ENCODE results near the gene IGFBP3. TPM values are rescaled to one million over a fixed set of nuclear protein-coding genes. Genes with fewer than 3 reads are reported as not detected.
A peak's percentile ranks its signal among the peaks of the same experiment; 100 is the strongest.

IGFBP3 gene
- total and polyA plus RNA-seq, 2 of the 13 experiments (the other 11 are each of a cell fraction or from before 2014, with no cell fraction given) = 57.5 TPM; not detected in 1

DNA sequence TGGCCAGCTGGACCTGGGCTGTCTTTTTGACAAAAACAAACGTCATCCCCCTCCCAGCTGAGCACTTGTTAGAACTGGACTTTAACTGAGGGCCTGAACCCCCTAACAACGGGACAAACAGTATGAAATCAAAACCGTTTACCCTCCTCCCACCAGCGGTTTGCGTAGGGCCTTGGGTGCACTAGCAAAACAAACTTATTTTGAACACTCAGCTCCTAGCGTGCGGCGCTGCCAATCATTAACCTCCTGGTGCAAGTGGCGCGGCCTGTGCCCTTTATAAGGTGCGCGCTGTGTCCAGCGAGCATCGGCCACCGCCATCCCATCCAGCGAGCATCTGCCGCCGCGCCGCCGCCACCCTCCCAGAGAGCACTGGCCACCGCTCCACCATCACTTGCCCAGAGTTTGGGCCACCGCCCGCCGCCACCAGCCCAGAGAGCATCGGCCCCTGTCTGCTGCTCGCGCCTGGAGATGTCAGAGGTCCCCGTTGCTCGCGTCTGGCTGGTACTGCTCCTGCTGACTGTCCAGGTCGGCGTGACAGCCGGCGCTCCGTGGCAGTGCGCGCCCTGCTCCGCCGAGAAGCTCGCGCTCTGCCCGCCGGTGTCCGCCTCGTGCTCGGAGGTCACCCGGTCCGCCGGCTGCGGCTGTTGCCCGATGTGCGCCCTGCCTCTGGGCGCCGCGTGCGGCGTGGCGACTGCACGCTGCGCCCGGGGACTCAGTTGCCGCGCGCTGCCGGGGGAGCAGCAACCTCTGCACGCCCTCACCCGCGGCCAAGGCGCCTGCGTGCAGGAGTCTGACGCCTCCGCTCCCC lies 32.7 kb downstream of the IGFBP3 start, which contains the start of gene IGFBP1 (continued):
- TF ChIP-seq, protein P1, sequence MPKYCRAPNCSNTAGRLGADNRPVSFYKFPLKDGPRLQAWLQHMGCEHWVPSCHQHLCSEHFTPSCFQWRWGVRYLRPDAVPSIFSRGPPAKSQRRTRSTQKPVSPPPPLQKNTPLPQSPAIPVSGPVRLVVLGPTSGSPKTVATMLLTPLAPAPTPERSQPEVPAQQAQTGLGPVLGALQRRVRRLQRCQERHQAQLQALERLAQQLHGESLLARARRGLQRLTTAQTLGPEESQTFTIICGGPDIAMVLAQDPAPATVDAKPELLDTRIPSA (CRISPR knock-in tag; IDR thresholded peaks at IDR 0.05; ENCODE audit: borderline replicate concordance) = peak; percentile 91; the same call in 1 of the 2 replicates
- peak; percentile 98; the same call in 1 of the 2 replicates for TF ChIP-seq ZNF790 (CRISPR knock-in tag; IDR thresholded peaks at IDR 0.05; ENCODE audit: borderline replicate concordance)
- peak; percentile 80 for TF ChIP-seq MIXL1 (CRISPR knock-in tag; IDR thresholded peaks at IDR 0.05)
- TF ChIP-seq SRSF4 (IDR thresholded peaks at IDR 0.05; ENCODE audit: low read depth, low read length, poor library complexity, severe bottlenecking) = no peak
- peak; percentile 39; the same call in 1 of the 2 replicates for TF ChIP-seq SAP130 (CRISPR knock-in tag; IDR thresholded peaks at IDR 0.05; ENCODE audit: low read depth)
- 0 out of 2 replicates have a peak, but pooled peaks have one; percentile 85 for TF ChIP-seq ZNF432 (CRISPR knock-in tag; IDR thresholded peaks at IDR 0.05; ENCODE audit: borderline replicate concordance)
- TF ChIP-seq AHR (CRISPR knock-in tag; IDR thresholded peaks at IDR 0.05) = no peak; the same call in 1 of the 2 replicates
- TF ChIP-seq, protein P2, sequence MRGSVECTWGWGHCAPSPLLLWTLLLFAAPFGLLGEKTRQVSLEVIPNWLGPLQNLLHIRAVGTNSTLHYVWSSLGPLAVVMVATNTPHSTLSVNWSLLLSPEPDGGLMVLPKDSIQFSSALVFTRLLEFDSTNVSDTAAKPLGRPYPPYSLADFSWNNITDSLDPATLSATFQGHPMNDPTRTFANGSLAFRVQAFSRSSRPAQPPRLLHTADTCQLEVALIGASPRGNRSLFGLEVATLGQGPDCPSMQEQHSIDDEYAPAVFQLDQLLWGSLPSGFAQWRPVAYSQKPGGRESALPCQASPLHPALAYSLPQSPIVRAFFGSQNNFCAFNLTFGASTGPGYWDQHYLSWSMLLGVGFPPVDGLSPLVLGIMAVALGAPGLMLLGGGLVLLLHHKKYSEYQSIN (CRISPR knock-in tag; IDR thresholded peaks at IDR 0.05; ENCODE audit: borderline replicate concordance) = 0 out of 2 replicates have a peak, but pooled peaks have one; percentile 28
- TF ChIP-seq NFE2 (CRISPR knock-in tag; IDR thresholded peaks at IDR 0.05) = no peak
- TF ChIP-seq MXD4 (CRISPR knock-in tag; IDR thresholded peaks at IDR 0.05) = peak; percentile 43; the same call in 1 of the 2 replicates
- TF ChIP-seq ZNF616 (CRISPR knock-in tag; IDR thresholded peaks at IDR 0.05; ENCODE audit: low read depth) = peak; percentile 91; the same call in 1 of the 2 replicates
- TF ChIP-seq ZFYVE20 (CRISPR knock-in tag; IDR thresholded peaks at IDR 0.05; ENCODE audit: borderline replicate concordance, low read depth) = 0 out of 2 replicates have a peak, but pooled peaks have one; percentile 51
- TF ChIP-seq ZNF431 (CRISPR knock-in tag; IDR thresholded peaks at IDR 0.05; ENCODE audit: borderline replicate concordance, low read depth) = peak; percentile 93; the same call in 1 of the 2 replicates
- TF ChIP-seq HOXA7 (CRISPR knock-in tag; IDR thresholded peaks at IDR 0.05) = peak; percentile 91
- TF ChIP-seq, protein P3, sequence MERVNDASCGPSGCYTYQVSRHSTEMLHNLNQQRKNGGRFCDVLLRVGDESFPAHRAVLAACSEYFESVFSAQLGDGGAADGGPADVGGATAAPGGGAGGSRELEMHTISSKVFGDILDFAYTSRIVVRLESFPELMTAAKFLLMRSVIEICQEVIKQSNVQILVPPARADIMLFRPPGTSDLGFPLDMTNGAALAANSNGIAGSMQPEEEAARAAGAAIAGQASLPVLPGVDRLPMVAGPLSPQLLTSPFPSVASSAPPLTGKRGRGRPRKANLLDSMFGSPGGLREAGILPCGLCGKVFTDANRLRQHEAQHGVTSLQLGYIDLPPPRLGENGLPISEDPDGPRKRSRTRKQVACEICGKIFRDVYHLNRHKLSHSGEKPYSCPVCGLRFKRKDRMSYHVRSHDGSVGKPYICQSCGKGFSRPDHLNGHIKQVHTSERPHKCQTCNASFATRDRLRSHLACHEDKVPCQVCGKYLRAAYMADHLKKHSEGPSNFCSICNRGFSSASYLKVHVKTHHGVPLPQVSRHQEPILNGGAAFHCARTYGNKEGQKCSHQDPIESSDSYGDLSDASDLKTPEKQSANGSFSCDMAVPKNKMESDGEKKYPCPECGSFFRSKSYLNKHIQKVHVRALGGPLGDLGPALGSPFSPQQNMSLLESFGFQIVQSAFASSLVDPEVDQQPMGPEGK (CRISPR knock-in tag; IDR thresholded peaks at IDR 0.05) = peak; percentile 60; the same call in 1 of the 2 replicates
- TF ChIP-seq, protein P4, sequence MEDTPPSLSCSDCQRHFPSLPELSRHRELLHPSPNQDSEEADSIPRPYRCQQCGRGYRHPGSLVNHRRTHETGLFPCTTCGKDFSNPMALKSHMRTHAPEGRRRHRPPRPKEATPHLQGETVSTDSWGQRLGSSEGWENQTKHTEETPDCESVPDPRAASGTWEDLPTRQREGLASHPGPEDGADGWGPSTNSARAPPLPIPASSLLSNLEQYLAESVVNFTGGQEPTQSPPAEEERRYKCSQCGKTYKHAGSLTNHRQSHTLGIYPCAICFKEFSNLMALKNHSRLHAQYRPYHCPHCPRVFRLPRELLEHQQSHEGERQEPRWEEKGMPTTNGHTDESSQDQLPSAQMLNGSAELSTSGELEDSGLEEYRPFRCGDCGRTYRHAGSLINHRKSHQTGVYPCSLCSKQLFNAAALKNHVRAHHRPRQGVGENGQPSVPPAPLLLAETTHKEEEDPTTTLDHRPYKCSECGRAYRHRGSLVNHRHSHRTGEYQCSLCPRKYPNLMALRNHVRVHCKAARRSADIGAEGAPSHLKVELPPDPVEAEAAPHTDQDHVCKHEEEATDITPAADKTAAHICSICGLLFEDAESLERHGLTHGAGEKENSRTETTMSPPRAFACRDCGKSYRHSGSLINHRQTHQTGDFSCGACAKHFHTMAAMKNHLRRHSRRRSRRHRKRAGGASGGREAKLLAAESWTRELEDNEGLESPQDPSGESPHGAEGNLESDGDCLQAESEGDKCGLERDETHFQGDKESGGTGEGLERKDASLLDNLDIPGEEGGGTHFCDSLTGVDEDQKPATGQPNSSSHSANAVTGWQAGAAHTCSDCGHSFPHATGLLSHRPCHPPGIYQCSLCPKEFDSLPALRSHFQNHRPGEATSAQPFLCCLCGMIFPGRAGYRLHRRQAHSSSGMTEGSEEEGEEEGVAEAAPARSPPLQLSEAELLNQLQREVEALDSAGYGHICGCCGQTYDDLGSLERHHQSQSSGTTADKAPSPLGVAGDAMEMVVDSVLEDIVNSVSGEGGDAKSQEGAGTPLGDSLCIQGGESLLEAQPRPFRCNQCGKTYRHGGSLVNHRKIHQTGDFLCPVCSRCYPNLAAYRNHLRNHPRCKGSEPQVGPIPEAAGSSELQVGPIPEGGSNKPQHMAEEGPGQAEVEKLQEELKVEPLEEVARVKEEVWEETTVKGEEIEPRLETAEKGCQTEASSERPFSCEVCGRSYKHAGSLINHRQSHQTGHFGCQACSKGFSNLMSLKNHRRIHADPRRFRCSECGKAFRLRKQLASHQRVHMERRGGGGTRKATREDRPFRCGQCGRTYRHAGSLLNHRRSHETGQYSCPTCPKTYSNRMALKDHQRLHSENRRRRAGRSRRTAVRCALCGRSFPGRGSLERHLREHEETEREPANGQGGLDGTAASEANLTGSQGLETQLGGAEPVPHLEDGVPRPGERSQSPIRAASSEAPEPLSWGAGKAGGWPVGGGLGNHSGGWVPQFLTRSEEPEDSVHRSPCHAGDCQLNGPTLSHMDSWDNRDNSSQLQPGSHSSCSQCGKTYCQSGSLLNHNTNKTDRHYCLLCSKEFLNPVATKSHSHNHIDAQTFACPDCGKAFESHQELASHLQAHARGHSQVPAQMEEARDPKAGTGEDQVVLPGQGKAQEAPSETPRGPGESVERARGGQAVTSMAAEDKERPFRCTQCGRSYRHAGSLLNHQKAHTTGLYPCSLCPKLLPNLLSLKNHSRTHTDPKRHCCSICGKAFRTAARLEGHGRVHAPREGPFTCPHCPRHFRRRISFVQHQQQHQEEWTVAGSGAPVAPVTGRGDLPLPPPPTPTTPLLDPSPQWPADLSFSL (CRISPR knock-in tag; IDR thresholded peaks at IDR 0.05) = peak; percentile 62
- TF ChIP-seq KLF9 (CRISPR knock-in tag; IDR thresholded peaks at IDR 0.05; ENCODE audit: low read depth) = no peak
- peak; percentile 39; the same call in 1 of the 2 replicates for TF ChIP-seq ZNF670 (CRISPR knock-in tag; IDR thresholded peaks at IDR 0.05; ENCODE audit: borderline replicate concordance)

Measured in HepG2 (cell line).